ENCODE data around the gene GEN1.

Gene GEN1

DNA sequence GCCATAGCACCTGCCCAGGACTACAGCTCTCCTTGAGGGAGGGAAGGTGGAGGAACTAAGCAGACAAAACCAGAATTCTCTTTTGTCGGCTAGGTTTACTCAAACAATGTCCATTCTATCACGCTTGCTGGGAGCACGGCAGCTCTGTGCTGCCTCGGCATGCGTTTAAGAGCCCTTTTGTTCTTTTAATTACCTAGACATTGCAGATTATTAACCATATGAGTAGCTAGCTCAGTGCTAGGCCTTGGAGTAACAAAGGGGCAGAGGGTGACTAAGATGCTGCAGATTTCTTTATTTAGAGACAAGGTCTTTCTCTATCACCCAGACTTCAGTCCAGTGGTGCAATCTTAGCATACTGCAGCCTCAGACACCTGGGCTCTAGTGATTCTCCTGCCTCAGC lies 73.4 kb downstream of the GEN1 start:
- no peak for DNase-seq

- no peak for DNase-seq
Observed at GRCh38 chr2:17827785-17828184, 73.8 kb downstream of the GEN1 start.

- DNase-seq = peak; percentile 88
Observed at GRCh38 chr2:17830053-17831034, 76.4 kb downstream of the GEN1 start.

DNA sequence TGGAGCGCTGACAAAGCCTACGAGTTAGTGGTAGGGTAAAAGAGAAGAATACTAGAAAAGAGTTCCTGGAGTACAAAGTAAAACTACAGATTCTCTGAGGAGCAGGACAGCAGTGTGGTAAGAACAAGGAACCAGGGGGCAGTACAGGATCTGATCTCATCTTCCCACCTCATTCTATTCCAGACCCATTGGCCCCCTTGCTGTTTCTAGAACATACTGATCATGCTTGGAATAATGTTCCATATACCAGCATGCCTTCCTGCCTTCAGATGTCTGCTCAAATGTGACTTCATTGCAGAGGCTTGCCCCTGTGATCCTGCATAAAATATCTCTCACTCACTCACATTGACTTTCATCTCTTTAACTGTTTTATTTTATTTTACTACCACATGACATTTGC lies 81.6 kb downstream of the GEN1 start:
- no peak for DNase-seq
